ENCODE data around the gene CCDC12. TPM values are rescaled to one million over a fixed set of nuclear protein-coding genes. Genes with fewer than 3 reads are reported as not detected.

Gene CCDC12
- total and polyA plus RNA-seq, 9 of the 15 experiments (the other 6 are each of a cell fraction or from before 2014, with no cell fraction given), result 8.9 to 201 (median 86.9) TPM

GRCh38 chr3:47016934-47017435, 40.4 kb upstream of the CCDC12 start (continued):
- TF ChIP-seq REST (IDR thresholded peaks at IDR 0.05; ENCODE audit: borderline replicate concordance) (peak; percentile 22; the same call in 1 of the 2 replicates), REST (CRISPR knock-in tag; IDR thresholded peaks at IDR 0.05; ENCODE audit: low read depth) (no peak), ZBTB26 (CRISPR knock-in tag; IDR thresholded peaks at IDR 0.05) (no peak), RCOR1 (IDR thresholded peaks at IDR 0.05; ENCODE audit: borderline replicate concordance in 1 of 2, low read depth in 2 of 2, low read length in 2 of 2) (peak in 1 of 2 experiments; percentile 91; a peak in 3 of 4 replicates), STAG1 (CRISPR knock-in tag; IDR thresholded peaks at IDR 0.05; ENCODE audit: borderline replicate concordance) (no peak), MXI1 (IDR thresholded peaks at IDR 0.05; ENCODE audit: low read depth, low read length) (no peak), EGR1 (conservative IDR thresholded peaks at IDR 0.05) (peak; percentile 80), E2F6 (IDR thresholded peaks at IDR 0.05; ENCODE audit: borderline replicate concordance in 1 of 2, extremely low read depth in 1 of 2, insufficient read depth in 1 of 2, insufficient read length in 1 of 2, low read depth in 1 of 2, low read length in 1 of 2, poor library complexity in 1 of 2, severe bottlenecking in 1 of 2) (no peak), LARP7 (IDR thresholded peaks at IDR 0.05) (no peak), TEAD4 (IDR thresholded peaks at IDR 0.05; ENCODE audit: low read length) (peak; percentile 59; the same call in 1 of the 2 replicates), TEAD4 (CRISPR knock-in tag; IDR thresholded peaks at IDR 0.05; ENCODE audit: borderline replicate concordance) (no peak), RUNX1 (IDR thresholded peaks at IDR 0.05; ENCODE audit: low read depth) (no peak), TBP (optimal IDR thresholded peaks at IDR 0.05; ENCODE audit: low read depth, low read length) (peak; percentile 27), COPS2 (conservative IDR thresholded peaks at IDR 0.05) (no peak), ZNF398 (CRISPR knock-in tag; IDR thresholded peaks at IDR 0.05) (no peak), CCNT2 (IDR thresholded peaks at IDR 0.05; ENCODE audit: borderline replicate concordance, extremely low read depth, insufficient read length, low read depth, low read length) (peak; percentile 47)
